Body of pancreas (tissue), 4 donors: ENCODE measurements around the gene ENG.

Experiments
- CTCF ChIP-seq, 7 experiments: fragments of 450-650 bp in 4 of 7; fragments of 200-600 bp in 3 of 7; sonication (generic) in 3 of 7; IDR thresholded peaks; one replicate each; pipeline ENCODE4 v1.5.1; 2016 to 2019; ENCODE audit warnings: antibody characterized with exemption in 7 of 7
- POLR2A ChIP-seq, 3 donors: fragments of 450-650 bp; IDR thresholded peaks; one replicate each; pipeline ENCODE4 v1.6.1; 2016; ENCODE audit warnings: antibody characterized with exemption in 3 of 3, mild to moderate bottlenecking in 2 of 3

- TF ChIP-seq POLR2A (IDR thresholded peaks at IDR 0.05) (peak in 2 of 3 donors; percentile 17 to 36), CTCF (IDR thresholded peaks at IDR 0.05) (no peak)
These were observed 66.0 kb downstream of the ENG start for GRCh38 chr9:127788337-127789011.
